HG03045 (cell line): ENCODE results near the gene SLC25A1.
"Not testable (repeated sequence)": the region's sequence is repeated elsewhere in the genome, so short reads cannot be mapped to it uniquely, and the experiment has no call there.

Experiments
- ATAC-seq: cut with Tn5 transposase; IDR thresholded peaks from one replicate; pipeline ENCODE4 v1.9.1; 2021; ENCODE audit warnings: mild to moderate bottlenecking, moderate library complexity; ENCODE audit not compliant: unreplicated experiment

The SLC25A1 gene

DNA sequence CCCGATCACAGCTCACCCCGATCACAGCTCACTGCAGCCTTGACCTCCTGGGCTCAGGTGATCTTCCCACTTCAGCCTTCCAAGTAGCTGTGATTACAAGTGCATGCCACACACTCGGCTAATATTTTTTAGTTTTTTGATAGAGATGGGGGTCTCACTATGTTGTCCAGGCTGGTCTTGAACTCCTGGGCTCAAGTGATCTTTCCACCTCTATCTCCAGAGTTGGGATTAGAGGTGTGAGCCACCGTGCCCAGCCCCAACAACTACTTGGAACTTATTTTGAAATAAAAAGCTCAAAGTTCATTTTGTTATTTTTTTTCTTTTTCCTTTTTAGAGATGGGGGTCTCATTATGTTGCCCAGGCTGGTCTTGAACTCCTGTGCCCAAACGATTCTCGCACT, 27.8 kb upstream of the SLC25A1 start:
- ATAC-seq, result no peak

DNA sequence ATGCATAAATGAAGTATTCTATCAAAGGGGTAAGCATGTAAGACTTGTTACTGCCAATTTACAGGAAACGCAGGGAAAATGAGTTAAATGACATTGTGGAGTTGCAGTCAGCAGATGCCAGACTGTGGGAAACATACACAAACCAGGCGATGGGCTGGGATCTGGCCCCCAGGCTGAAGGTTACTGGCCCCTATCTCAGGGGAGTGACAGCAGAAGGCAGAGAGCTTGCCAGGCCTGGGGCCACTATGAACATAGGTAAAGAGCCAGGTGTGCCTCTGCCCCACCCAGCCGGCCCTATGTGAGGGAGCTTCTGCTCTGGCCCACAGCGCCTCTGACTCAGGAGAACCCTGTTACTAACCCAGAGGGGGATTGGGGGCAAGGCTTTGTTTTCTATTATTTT, 26.1 kb upstream of the SLC25A1 start:
- ATAC-seq, result no peak

DNA sequence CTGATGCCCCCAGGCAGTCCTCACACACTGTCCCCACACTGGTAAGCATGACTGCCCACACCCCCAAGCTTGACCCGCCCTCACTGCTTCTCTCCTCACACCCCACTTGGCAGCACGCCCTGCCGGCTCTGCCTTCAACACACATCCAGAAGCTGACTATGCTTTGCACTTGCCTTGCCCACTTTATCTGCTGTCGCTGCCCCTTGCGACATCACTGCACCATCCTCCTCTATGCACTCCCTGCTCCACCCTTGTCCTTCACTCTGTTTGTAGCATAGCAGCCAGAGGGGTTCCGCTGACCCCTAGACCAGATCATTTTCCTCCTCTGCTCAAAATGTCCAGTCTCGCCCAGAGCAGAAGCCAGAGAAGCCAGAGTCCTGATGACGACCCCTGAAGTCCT, 25.3 kb upstream of the SLC25A1 start:
- no peak for ATAC-seq

DNA sequence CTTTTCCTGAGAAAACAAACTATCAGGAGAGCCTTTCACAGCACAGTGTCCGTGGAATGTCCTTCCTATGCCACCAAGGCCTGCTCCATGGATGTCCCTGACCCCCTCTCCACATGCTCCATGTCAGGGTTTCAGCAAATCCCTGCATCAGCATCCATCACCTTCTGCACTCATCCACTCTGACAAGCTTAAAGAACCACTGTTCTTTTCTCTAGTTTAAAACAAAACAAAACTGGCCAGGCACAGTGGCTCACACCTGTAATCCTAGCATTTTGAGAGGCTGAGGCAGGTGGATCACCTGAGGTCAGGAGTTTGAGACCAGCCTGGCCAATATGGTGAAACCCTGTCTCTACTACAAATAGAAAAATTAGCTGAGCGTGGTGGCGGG, 24.3 kb upstream of the SLC25A1 start:
- not testable (repeated sequence) for ATAC-seq

DNA sequence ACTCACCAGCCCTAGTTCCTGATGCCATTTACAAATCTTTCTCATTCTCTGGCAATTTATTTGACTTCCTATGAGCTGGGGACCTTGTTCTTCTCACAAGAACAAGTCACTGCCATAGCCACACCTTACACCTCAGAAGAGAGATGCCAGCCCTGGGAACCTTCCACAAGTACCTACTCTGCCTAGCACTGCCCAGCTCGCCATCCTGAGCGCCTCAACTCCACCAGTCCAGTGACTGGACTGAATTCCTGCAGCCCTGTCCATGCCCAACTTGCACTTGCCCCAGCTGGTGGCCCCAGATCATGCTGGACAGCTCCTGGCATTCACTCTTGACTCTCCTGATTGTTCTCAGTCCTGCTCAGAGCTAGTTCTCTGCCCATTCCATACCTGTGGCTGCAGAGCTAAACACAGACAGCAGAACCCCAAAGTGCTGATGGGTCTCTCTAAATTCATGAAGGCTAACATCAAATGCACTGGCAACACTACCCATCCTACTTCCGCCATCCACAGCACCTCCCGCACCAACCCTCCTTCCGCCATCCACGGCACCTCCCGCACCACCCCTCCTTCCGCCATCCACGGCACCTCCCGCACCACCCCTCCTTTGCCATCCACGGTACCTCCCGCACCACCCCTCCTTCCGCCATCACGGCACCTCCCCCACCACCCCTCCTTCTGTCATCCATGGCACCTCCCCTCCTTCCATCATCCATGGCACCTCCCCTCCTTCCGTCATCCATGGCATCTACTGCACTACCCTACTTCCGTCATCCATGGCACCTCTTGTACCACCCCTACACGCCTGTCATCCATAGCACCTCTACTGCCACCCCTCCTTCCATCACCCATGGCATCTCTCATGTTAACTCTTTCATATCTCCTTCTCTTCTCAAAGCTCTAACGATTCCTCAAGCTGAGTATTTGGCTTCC, 23.6 kb upstream of the SLC25A1 start:
- no peak for ATAC-seq

DNA sequence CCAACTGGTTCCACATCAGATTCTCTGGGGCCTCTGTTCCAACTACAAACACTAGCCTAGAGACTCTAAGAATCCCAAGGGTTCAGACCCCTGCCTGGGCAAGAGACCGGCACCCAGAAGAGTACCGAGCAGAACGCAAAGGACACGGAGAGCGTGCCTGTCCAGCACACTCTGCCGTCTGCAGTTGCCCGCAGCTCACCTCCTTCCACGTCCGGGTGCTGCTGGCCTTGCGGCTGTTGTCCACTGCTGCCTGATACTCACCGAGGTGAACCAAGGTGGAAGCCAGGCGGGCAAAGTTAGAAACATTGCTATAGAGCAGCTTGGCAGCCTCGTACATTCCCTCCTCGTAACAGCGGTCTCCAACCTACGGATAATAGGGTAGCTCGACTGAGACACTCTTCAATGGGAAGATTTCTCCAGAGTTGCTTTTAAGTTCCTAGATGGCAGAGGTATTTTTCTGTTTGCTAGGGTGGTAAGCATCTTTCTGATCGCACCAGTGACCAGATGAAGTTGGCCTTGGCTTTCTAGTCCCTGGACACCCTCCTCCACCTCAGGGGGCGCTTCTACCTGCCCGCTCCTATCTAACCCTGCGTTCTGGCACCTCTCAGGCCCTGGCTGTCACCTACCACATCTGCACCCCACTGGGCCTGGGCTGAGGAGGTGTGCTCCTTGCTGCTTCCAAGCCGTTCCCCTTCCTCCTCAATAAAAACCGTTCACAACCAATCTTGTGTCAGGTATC, 22.8 kb upstream of the SLC25A1 start:
- no peak for ATAC-seq

DNA sequence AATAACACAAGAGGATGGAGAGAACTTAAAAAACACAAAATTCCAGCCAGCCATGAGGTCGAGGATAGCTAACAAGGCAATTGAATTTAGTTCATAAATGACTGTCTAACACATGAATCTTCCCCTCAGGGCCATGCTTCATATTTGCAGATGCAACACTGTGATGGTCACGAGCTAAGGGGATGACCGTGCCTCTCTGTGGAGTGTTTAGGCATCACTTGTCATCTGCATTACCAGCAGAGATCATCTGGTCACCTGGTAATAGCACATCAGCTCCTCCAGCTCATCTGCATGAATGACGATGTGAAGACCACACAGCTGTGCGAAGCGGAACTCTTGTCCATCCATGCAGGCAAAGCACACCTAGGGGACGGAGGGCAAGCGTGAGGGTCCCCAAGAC, 20.9 kb upstream of the SLC25A1 start:
- no peak for ATAC-seq

DNA sequence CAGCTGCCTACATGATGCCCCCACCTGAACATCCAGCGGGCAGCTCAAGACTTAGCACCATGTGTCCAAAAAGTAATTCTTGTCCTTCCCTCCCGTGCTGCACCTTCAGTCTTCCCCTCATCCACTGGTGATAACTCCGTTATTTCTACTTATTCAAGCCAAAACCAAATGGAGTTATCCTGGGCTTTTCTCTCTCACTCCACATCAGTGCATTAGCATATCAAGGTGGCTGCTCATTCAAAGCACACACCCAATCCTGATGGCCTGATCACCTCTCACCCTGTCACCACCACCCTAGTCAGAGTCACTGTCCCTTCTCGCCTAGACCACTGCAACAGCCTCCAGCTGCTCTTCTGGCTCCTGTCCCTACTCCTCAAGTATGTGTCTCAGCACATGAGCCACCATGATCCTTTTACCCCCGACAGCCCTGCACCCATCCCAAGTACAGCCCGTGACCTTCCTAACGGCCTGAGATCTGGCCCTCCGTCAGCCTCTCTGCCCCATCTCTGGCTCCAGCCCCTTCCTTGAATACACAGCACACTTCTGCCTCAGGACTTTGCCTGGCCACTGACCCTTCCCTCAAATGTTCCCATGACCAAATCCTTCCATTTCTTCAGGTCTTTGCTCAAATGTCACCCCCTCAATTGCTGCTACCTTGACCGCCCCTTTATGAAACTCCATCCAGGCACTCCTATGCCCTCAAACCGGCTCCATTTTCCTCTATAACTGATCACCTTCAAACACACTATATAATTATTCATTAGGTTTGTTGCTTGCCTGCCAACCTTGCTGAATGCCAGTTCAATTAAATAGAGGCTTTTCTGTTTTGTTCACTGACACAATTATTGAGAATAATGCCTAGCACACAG, 19.7 kb upstream of the SLC25A1 start:
- ATAC-seq, result no peak

DNA sequence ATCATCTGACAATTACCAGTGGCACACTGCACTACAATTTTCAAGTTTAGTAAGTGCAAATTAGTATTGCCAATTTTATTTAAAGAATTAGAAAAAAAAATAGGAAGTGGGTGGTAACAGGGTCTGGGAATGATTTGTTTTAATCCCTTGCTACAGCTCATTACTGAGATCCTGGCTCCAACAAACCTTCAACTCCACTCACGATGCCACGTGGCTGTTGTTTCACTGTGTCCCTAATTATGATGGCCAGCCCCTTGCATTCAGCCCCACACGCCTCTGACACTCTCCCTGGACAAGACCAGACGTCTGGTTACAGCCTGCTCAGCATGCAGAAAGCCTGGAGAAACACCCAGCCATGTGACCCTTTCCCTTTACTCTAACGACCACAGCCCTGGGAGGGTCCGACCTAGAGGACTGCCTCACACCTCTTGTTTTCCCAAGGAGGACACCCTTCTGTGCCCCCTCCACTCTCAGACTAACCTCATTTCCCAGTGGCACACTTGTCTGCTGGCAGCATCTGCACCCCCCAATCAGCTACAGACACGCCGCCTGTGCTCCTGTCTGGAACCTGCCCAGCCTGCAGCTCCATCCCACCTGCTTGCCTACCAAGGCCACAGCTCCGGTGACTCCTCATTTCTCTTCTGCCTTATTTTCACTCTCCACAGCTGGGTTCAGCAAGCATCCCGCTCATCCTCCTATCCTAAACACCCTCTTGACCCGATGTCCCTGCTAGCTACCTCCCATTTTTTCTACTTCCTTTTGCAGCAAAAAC, 18.5 kb upstream of the SLC25A1 start:
- no peak for ATAC-seq

DNA sequence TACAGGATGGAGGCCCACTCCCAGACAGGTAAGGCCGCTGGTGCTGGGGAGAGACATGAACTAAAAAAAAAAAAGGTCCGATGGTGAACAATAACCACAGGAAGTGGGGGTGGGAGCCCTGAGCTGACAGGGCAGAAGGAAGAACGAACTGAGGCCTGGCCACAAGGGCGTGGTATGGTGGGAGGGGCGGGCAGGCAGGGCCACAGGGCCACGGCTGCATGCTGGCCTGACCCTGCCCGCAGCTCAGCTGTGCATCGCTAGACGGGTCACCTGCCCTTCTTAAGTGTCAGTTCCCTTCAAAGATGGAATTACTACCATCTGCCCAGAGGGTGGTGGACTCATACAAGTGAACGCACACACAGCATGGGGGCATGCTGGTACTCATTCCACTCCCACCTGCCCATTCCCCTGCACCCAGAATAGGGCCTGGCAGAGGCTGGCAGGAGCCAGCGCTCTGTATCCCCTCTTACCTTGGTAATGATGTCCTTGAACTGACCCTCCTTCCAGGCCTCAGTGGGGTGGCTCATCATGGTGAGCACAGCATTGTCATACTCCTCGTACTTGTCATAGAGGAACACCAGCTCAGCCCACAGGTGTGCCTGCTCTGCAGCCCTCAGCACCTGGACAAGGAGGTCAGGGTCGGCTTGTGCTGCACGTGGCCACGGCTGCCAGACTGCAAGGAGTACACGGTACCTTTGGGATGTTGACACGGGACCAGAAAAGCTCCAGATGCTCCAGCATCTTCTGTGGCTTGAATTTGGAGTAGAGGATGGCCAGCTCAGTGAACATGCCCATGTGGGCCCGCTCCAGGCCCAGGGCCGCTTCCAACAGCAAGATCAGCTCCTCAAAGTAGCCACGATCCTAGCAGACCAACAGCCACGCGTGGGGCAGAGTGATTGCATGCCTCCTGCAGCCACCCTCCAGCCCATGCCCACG, 17.5 kb upstream of the SLC25A1 start:
- ATAC-seq, result no peak

DNA sequence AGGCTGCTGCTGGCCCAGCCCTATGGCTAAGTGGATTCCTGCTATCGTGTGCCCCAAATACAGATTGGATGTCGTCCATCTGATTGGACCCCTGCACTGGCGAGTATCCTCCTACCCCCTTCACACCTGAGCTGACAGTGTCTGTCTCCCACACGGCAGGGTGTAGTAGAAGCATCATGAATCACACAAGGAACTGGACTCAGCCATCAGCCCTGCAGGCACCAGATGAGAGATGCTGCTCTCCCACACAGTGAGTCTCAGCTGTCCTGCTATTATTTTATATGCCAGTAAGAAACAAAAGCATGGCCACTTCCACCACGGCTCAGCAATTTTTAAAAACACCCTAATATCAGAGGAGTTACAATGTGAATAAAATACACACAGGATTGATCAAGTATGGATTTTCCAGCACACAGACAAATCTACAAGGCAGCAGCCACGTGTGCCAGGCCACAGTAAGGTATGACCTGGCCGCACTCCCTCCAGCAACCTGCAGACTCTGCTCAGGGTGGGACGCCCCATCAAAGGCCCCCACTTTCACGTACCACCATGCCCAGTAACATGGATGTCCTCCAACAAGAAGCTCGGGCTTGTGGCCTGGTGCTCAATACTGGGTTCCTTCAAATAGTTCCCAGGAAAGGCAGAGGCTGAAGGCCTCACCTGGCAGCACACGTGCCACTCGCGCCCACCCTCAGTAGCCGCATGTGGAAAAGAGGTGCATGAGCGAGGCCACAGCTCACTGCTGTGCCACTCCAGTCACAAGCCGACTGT, 16.4 kb upstream of the SLC25A1 start:
- ATAC-seq, result no peak

DNA sequence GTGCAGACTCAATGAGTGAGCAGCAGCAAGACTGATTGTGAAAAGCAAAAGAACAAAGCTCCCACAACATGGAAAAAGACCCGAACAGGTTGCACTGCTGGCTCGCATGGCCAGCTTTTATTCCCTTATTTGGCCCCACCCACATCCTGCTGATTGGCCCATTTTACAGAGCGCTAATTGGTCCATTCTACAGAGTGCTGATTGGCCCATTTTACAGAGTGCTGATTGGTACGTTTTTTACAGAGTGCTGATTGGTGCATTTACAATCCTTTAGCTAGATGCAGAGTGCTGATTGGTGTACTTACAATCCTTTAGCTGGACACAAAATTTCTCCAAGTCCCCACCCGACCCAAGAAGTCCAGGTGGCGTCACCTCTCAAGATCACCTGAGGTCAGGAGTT, 15.3 kb upstream of the SLC25A1 start:
- ATAC-seq, result no peak

DNA sequence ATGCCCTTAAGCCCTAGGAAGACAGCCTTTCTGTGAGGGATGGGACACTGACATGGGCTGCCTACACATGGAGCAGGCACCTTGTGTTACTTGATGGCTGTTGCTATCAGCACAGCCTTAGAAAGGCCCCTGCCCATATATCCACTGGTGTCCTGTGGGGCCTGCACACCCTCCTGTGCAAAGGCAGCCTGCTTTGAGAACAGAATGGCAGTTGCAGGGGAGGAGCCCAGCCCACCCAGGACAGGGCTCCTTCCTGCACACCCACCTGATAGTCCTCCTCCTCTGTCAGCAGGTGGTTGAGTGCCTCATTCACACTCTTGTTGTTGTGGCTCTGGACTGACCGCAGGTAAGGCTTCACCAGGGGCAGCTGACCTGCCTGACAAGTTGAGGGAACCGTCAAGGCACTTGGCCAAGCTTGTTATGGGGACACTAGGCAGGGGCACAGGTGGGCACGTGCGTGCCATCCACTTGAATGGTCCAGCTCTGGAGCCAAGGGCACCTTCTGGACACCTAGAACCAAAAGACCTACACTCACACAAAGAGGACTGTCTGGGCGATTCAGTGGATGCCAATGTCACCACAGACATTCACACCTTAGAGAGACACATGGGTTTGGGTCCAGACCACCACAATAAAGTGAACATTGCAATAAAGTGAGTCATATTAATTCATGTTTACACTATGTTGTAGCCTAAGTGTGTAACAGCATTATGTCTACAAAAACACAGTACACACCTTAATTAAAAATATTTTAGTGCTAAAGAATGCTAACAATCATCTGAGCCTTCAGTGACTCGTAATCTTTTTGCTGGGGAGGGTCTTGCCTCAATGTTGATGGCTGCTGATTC, 9.4 kb upstream of the SLC25A1 start:
- ATAC-seq, result no peak

DNA sequence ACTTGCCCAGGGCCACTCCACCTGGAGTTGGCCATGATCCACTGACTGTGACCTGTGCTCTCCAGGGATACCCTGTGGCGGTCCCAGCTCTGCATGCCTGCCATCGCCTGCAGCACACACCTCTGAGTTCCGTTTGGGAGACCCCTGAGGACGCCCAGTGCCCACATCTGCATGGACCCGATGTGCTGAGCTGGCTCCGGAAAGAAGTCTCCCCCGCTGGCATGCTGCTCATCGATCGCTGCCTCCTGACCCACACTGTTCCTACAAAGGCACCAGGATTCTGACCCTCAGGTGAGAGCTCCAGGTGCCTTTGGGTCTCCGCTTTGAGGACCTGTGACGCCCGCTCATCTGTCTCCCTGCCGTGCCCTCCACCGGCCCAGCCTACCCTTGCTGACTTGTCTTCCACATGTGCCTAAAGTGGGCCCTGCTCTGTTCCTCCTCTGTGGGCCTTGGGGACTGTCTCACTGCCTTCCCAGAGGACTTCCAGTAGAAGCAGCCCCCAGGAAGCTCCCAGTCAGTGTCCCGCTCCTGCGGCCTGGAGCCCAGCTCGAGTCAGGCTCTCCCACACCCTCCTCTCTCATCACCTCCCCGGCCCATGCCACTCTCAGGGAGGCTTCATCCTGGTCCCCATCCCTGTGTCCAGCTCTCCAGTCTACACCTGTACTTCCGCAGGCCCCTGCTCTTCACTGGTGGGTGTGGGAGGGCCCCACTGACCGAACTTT, 5.9 kb upstream of the SLC25A1 start:
- ATAC-seq, result no peak

DNA sequence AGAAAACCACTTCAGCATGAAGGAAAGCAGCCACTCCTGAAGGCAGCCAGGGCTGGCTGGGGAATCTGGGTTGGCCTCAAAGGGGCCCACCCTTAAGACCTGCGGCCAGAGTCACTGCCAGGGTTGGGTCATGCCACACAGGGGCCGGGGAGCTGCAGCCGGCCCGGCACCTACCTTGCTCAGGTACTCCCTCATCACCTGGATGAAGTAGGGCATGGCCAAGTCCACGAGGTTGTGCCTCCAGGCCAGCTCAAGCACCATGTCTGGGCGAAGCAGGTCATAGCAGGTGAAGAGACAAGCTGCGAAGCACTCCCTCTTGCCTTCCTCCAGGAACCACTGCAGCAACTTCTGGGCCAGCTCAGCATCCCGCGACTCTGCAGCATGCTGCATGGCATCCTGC, 4.7 kb upstream of the SLC25A1 start:
- no peak for ATAC-seq

DNA sequence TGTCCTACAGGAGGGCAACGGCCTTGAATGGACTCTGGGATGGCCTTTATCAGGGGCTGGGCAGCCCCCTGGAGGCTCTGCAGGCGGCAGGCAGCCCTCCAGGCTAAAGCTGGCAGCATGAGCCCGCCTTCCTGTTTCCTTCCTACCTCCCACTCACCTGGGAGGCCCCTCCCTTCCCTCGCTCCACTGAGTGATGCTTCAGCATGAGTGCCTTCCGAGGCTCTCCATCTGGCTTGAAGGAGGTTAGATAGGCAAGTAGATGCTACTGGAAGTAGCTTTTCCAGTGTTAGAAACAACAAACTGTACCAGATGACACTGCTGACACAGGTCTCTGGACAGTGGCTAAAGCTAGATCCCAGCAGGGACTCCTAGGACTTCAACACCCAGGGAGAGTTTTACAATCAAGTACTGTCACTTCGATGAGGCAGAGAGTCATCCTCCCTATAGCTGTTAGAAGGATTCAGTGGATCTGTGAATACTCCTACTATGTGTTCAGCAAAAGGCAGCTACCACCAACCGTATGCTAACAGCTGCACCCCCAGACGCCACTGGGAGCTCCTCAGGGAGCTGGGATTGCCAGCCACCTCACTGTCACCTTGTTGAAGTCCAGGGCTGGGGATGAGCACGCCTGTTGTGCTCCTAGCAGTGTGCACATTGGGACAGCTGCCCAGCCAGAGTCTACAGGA, 4.1 kb upstream of the SLC25A1 start:
- ATAC-seq, result no peak
